Brain microvascular endothelial cell (primary cell): ENCODE results near the gene ANK2.

Experiments
- DNase-seq: peaks from one replicate; pipeline ENCODE4 v3.0.0-alpha.2; 2020
- H3K27ac ChIP-seq: fragments of 250-450 bp; sonication (Bioruptor Pico); 2 replicates; pipeline ENCODE4 v1.5.1; 2020; ENCODE audit warnings: mild to moderate bottlenecking, moderate library complexity
- H3K27me3 ChIP-seq: fragments of 250-450 bp; sonication (Bioruptor Pico); replicated peaks from 2 replicates; pipeline ENCODE4 v1.5.1; 2020; ENCODE audit warnings: mild to moderate bottlenecking
- H3K36me3 ChIP-seq: fragments of 250-450 bp; sonication (Bioruptor Pico); replicated peaks from 2 replicates; pipeline ENCODE4 v1.5.1; 2020; ENCODE audit warnings: mild to moderate bottlenecking
- H3K4me3 ChIP-seq: 2 replicates; pipeline ENCODE4 v1.5.1; 2011; ENCODE audit warnings: low read depth, mild to moderate bottlenecking, control low read depth, low read length, moderate library complexity
- CTCF ChIP-seq: IDR thresholded peaks from 2 replicates; pipeline ENCODE4 v1.5.1; 2011; ENCODE audit warnings: low read depth, mild to moderate bottlenecking, moderate library complexity, low read length, control low read depth, inconsistent platforms; ENCODE audit errors: missing control alignments
- in situ Hi-C: cut with HindIII; loops from 2 replicates; pipeline ENCODE4 v1.10.0; 2017; ENCODE audit warnings: low sequenced_read_pairs, low pct_ligation_motif_present

The ANK2 gene

GRCh38 chr4:113145147-113145518, 95.7 kb downstream of the ANK2 start:
- in situ Hi-C loops, result no loop called here
- no peak for DNase-seq
- Histone ChIP-seq H3K36me3 (no peaks in the 10 kb centered on the region), H3K27ac (no peak overlapping the region), H3K27me3 (no peaks in the 10 kb centered on the region), H3K4me3 (no peak overlapping the region)
- no peak for TF ChIP-seq CTCF

DNA sequence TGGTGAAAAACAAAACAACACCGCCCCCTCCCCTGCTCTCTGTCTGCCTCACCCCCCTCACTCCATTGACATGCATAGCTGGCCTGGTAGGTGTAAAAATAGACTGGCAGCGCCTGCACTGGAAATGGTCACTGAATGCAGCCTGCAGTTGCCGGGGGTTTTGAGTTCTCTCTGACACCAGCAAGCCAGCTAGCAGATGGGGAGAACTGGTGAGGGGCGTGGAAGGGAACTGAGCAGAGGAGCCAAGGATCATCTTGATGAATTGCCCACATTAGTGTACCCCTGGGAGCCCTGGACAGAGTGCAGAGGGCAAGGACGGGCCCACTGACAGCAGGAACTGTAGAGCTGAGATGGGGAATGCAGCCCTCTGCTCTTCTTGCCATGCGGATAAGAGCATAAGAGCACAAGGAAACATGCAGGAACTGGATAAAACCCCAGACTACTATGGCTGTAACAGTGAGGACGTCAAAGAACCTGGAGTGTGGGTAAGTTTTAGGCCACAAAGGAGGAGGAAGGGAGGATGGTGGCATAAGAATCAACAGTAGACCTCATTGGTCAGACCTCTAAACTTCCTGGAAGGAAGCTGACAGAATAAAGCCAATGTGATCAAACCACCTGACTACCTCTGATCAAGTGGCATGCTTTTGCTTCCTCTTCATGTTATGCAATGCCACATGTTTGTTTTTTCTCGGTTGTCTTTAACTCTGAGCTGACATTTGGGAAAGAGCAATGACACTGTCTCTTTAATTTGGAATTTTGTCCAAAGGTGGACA, 96.3 kb downstream of the ANK2 start:
- H3K27ac ChIP-seq, result no peak overlapping the region
- no peak overlapping the region for H3K4me3 ChIP-seq
- no peaks in the 10 kb centered on the region for H3K36me3 ChIP-seq
- no peaks in the 10 kb centered on the region for H3K27me3 ChIP-seq
- TF ChIP-seq CTCF, result no peak
- DNase-seq, result no peak
- in situ Hi-C loops, result no loop called here

DNA sequence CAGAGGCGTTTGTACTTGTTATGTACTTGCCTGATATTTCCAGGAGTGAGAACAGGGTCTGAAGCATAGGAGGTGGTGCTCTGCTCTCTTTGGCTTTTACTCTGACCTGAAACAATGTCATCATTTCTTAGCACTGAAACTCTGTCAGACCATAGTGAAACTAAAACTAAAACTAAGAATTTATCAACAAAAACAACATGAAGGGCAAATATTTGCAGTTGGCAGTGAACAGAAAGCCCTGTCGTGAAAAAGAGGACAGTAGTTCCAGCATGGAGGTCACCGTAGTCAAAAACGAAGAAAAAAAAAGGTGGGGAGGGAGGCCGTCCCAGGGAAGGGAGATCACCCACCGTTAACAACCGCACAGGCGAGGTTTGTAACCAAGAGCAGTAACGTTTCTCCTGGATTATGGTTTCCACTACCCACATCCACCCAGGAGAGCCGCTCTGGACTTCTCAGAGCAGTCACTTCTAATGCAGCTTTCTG, 97.5 kb downstream of the ANK2 start:
- no peak for TF ChIP-seq CTCF
- no peak overlapping the region for H3K27ac ChIP-seq
- in situ Hi-C loops, result no loop called here
- no peaks in the 10 kb centered on the region for H3K27me3 ChIP-seq
- H3K36me3 ChIP-seq, result no peaks in the 10 kb centered on the region
- H3K4me3 ChIP-seq, result peak overlapping the region; percentile 47
- DNase-seq, result no peak

GRCh38 chr4:113147498-113148111, 98.2 kb downstream of the ANK2 start:
- DNase-seq, result no peak
- no peaks in the 10 kb centered on the region for H3K27me3 ChIP-seq
- in situ Hi-C loops, result no loop called here
- no peak overlapping the region for H3K27ac ChIP-seq
- H3K4me3 ChIP-seq, result no peak overlapping the region
- no peak for TF ChIP-seq CTCF
- H3K36me3 ChIP-seq, result no peaks in the 10 kb centered on the region

DNA sequence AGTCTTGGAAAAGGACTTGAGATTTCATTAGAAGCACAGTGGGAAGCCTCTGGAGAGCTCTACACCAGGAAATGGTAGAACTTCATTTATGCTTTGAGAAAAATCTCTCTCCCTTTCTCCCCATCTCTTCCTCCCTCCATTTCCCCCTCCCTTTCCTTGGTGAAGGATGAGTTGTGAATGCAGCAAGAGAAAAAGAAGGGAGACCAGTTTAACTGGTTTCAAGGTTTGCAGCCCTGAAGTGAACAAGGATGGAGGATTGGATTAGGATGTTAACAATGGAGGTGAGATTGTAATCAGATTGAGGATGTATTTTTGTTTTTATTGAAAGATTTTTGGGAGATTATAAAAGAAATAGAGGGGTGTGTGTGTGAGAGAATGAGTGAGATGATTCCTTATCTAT, 99.5 kb downstream of the ANK2 start:
- DNase-seq, result no peak
- no peaks in the 10 kb centered on the region for H3K27me3 ChIP-seq
- in situ Hi-C loops, result no loop called here
- no peaks in the 10 kb centered on the region for H3K36me3 ChIP-seq
- H3K4me3 ChIP-seq, result no peak overlapping the region
- no peak overlapping the region for H3K27ac ChIP-seq
- no peak for TF ChIP-seq CTCF
